HG03521 (cell line): Measurements from ENCODE around the gene B3GLCT.
"Not testable (repeated sequence)": the region's sequence is repeated elsewhere in the genome, so short reads cannot be mapped to it uniquely, and the experiment has no call there.

Experiments
- ATAC-seq: cut with Tn5 transposase; IDR thresholded peaks from one replicate; pipeline ENCODE4 v1.9.1; 2021; ENCODE audit warnings: mild to moderate bottlenecking, moderate library complexity; ENCODE audit not compliant: unreplicated experiment

Gene B3GLCT

DNA sequence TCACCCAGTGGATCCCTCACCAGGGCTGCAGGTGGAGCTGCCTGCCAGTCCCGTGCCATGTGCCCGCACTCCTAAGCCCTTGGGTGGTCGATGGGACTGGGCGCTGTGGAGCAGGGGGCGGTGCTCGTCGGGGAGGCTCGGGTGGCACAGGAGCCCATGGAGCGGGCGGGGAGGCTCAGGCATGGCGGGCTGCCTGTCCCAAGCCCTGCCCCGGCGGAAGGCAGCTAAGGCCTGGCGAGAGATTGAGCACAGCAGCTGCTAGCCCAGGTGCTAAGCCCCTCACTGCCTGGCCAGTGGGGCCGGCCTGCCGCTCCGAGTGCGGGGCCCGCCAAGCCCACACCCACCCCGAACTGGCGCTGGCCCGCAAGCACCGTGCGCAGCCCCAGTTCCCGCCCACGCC is 16.8 kb upstream of the B3GLCT start:
- ATAC-seq: no peak

DNA sequence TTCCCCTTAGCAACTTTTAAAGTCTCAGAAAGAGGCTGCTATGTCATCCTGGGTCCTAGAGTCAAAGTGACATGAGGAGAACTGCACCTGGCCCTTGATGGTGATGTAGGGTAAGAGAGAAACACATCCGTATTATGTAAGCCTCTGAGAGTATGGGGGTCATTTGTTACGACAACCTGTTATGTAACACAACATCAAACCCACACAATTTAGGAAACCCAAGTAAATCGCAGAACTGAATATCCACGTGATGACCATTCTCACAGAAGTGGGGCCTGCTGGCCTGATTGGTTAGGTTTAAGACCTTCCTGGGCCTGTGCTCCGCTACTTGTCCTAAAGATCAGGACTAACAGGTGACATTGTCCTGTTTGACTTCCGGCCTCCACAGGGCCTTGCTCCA is 15.3 kb upstream of the B3GLCT start:
- ATAC-seq: no peak

DNA sequence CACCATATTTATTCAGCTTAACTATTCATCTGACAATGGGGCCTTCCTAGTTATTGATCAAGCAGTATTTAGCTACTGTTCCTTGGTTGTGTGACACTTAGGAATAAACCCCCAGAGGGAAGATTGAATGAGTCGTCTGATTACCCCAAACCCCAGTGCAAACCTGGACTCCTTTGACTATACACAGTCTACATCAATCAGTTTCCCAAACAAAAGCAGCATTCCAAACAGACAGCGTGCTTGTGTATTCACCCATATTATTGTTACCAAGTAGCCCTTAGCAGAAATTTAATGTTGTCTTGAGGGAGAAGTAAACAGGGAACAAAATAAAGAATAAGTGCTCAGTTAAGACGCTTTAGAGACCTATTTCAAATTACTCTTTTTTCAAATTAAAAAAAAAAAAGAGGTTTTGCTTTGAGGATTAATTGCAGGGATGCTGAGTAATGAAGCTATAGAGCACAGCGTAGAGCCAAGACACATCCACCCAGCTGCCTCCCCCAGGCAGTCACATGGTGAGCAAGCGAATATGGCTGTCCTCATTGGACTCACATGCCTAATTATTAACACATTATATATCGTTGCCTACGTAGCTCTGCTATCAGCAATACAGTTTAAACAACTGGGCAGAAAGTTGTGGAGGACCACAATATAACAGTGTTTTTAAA is 14.7 kb upstream of the B3GLCT start:
- ATAC-seq: no peak

DNA sequence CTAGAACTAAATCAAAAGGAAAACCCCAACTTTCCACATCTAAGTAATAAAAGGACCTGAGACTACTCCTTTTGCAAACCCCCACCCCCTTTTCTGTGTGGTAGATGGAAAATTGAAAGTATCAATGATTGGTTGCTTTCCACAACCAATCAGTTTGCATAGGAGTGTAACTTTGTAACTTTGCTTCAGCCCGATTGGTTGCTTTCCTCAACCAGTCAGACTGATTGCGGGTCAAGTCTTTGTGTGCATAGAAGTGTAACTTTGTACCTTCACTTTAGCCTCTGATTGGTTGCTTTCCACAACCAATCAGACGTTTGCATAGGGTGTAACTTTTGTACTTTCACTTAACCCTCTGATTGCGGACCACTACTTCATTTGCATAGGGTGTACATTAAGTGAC is 8.0 kb upstream of the B3GLCT start:
- no peak for ATAC-seq

DNA sequence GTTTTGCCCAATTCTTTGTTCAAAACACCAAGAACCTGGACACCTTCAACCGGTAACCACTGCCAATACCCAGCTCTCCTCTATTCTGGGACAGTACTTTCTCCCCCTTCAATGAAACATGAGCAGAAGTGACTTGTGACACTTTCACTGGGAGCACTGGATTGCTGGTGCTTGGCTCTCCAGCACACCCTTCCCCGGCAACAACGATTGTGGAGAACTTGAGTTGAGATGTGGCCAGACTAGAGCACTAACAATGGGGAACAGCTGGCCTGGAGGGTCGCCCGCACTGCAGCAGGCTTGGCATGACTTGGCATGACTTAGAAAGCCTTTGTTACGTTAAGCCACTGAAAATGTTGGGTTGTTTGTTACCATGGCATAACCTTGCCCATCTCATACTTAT is 7.5 kb upstream of the B3GLCT start:
- no peak for ATAC-seq

DNA sequence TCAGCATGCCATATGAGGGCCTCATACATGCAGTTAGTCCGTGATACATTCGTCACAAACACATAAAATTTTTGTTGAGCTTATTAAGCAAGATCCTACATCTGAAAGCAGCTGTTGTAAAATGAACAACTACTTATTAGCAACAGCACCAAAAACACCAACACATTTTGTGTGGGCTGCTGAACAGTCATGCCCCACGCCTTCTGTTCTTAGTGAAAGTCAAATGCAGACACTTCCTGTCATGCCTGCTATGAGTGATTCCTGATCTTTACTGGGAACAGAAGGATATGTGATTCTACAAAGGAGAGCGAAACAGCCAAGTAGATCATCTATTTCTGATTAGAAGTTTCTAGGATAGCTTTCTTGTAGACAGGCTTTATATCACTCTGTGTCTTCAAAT is 4.2 kb upstream of the B3GLCT start:
- ATAC-seq: no peak

DNA sequence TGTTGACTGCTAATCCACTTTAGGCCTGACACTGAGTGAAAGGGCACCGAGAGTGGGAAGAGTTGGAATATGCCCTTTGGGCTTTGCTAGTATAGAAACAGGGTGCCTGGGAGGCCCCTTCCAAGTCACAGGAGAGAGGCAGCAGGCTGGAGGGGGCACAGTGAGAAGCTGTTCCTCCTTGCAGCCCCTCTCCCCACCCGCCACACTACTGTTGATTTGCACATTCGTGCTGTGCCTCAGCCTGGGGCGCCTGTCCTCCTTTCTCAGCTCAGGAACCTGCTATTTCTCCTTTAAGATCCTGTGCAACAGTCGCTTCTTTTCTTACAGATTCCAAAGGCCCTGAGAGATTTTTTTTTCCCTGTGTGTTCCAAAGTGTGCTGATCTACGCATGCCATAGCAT is 2.8 kb upstream of the B3GLCT start:
- no peak for ATAC-seq

DNA sequence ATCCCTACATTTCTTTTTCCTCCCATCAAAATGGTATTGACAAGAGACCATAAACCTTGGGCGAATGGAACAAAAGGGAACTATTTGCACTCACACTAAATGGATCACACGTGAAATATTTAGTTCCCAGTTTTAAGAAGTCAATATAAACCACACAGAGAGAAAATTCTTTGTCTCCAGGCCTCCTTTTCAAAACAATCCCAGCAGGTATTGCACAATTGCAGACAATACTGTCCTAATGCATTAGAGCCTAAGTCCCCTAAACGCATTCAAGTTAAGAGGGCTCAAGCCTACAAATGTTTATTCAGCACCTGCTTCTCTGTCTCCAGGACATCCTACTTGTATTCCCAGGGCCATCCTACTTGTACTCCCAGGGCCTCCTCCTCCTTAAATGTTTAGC is 1.3 kb upstream of the B3GLCT start:
- ATAC-seq: no peak

DNA sequence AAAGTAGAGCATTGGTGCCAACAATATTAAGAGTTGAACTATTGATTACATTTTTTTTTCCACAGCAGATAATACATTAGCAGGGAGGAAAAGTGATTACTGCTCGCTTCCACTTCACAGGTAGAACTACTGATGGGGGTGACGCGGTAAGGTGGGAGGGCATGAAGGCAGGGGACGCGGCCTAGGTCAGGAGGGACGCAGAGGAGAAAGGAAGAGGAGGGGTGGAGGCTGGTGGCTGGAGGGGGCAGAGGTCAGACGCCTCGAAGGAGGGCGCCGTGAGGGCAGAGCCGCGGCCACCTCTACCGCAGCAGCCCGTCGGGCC is 287 bp upstream of the B3GLCT start:
- no peak for ATAC-seq

DNA sequence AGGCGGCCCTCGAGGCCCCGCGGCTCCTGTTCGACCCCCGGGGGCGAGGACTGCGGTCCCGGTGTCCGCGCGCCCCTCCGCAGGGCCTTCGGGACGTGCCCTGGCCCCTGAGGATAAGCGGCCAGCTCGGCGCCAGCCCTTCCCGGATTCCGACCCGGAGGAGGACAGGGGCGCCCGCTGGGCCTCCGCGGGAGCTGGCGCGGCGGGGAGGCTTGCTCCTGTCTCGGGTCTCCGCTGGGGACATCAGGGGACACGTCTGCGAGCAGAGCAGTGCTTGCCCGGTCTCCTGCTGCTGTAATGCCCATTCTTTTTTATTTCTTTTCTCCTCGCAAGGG is 829 bp downstream of the B3GLCT start:
- peak; percentile 16 for ATAC-seq

DNA sequence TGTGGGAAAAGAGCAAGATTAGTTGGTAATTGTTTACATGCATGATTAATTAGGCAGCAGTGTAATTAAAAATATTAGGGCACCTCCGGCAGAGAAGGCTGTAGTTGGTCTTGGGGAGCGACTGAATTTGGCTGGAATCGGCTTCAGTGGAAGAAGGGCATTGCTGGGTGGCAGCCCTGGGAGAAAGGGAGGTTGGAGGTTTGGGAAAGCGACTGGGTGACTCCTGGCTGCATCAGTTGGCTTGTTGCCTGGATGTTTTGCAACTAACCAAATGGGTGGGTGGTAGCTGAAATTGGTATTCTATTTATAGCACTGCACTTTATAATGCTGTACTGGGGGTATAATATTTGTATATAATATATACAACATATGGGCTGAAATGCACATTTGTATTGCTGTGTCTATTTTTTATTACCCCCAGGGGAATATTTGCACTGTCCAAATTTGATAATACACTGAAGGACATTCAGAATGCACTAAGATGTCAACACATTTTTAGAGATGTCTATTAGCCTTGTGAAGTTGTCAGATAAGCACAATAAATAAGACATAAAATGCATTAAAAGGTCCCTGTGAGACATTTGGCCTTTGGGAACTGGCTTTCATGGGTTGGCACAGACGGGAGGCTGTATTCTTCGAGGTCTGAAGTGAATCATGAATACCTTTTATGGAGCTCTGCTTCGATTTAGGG is 1.7 kb downstream of the B3GLCT start:
- ATAC-seq: no peak

DNA sequence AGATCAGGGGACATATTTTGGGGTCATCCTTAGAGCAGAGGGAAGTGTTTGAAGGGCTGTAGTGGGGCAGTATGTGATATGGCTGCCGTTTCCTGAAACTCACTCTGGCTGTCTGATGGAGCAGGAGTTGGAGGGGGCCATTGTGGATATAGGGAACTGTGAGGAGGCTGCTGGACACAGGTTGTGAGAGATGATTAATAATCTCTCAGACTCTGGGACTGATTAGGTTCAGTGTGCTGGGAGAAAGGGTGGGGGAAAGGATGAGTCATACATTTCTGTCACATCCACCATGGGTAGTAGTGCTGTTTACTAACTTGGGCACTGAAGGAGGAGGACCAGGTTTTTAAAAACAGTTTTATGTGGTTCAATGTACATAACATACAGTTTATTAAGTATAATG is 4.8 kb downstream of the B3GLCT start:
- ATAC-seq: no peak

DNA sequence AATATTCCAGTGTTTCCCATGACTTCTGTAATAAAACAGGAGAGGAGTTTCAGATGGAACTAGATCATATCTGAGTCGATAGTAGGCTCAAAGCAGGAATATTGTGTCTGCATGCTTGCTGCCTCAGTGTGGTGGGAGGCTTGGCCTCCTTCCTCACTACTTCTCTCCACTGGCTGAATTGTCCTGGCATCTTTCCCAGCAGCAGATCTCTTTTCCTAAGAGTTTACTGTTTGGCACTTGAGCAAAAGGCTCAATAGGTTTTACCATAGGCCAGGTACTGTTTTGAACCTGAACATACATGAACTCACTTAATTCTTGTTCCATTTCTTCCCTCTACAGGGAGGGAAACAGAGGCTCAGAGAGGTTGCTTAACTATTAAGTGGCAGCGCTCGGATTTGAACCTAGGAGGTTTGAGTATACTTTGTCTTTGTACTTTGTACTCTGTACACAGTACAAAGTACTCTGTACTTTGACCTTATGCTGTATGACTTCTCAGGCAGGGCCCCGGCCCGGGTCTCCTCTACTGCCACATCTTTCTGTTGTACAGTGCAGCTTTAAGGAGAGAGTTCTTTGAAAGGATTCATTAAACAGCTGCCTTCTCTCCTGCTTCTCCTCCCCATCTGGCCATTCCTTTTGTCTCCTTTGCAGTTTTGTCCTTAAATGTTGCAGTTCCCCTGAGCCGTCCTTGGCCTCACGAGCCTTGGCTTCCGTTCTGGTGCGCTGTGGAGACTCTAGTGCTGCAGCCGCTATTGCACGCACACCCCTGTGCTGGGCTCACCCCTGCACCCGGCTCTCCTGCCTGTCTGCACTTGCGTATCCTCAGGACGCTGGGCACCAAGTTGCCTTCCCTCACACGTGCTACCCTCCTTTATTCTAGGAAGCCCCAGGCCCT is 8.1 kb downstream of the B3GLCT start:
- no peak for ATAC-seq

DNA sequence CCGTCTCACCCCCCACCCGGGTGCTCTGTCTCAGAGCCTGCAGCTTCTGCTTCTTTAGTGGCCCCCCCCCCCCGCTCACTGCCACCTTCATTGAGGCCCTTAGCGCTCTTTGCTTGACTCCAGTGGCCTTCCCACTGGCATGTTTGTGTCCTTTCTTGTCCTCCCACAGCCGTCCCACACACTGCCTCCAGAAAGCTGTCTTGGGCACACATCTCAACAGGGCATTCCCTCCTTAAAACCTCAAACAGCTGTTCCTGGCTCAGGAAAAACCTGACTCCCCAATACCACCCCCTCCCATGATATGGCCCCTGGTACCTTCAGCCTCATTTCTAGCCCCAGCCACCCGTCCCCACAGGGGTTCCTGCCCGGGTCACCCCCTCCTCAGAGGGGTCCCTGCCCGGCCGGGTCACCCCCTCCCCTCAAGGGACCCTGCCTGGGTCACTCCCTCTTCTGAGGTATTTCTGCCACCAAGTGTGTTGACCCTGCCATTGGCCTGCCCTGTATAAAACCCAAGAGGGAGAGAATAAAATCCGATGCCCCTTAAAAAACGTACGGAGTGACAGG is 8.9 kb downstream of the B3GLCT start:
- ATAC-seq: no peak

DNA sequence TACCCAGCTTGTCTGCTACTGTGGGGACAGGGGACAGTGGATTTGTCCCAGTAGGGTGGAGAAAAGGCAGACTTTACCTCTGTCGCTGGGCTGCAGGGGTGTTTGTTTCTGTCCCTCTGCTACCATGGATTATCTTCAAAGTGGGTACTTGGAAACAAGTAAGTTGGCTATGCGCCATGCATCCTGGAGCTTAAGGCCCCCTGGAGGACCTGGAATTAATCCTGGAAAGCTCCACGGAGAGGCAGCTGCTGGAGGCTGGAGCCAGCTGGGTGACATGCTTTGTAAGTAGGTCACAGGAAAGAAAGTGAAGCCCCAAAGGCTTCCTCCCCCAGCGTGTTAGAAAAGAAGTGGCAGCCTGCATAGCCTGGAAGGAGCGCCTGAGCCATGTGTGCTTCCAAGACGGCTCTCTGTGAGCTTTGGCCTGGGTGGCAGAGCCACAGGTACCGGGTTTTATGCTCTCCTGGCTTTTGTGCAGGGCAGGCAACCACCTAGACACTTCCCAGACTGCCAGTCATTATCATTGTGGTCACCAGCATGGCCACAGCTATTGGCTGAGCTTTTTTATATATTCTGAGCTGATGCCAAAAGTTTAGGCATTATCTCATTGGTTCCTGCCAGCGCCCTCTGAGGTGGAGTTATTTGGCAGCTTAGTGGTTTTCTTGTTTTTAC is 9.5 kb downstream of the B3GLCT start:
- no peak for ATAC-seq

DNA sequence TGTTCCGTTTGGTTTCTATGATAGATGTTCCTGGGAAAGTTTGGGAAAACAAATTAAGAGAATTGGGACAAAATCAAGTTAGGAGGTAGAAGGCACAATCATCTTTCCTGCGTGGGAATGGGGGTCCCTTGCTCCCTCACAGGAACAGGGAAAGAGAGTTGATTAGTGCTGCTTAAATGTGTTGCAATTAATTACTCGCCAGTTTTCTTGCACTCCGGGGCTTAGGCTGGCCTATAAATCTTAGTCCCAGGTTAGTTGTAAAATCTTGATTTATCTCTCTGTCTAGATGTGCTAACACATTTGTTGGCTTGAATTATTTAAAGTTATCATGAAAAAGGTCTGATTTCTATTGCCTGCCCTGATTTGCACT is 10.1 kb downstream of the B3GLCT start:
- no peak for ATAC-seq

DNA sequence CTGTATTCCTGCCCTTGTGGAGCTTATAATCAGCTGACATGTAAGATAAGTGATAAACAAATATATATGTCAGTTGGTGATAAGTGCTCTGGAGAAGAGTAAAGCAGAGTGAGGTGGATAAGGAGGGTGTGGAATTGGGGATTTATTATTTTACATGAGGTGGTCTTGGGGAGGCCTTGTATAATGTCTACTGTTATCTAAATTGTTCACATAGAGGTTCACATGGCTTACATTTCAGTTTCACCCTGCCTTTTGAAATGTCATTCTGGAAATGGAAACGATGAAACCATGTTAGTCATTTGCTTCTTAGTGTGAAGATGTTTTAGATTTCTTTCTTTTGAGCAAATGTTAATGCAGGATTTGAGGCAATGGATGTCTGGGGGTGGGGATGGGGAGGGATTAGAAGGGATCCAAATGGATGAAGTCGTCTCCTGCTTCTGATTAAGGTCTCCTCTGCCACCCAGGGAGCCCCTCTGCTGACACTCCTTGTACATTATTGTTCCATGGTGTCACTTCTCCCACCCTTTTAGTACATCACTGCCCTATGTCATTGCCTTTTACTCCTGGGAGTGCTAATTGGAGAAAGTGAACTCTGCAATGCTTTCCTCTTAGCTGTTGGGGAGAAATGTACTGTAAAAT is 14.0 kb downstream of the B3GLCT start:
- no peak for ATAC-seq

DNA sequence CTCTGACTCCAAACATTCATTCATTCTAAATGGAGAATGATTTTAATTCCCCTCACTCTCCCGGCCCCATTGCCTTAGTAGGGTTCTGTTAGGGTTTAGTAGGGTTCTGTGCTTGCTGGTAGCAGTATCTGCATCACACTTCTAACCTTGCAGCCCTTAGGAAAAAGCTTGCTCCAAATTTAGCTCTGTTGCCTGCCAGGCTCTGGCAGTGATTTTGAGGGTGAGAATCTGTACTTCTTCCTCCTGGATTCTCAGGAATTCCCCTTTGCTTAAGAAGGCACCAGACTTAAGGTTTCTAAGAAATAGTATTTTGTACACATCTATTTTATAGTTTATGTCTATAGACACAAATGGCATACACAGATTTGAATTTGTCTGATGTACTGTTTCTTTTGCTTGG is 14.7 kb downstream of the B3GLCT start:
- no peak for ATAC-seq

DNA sequence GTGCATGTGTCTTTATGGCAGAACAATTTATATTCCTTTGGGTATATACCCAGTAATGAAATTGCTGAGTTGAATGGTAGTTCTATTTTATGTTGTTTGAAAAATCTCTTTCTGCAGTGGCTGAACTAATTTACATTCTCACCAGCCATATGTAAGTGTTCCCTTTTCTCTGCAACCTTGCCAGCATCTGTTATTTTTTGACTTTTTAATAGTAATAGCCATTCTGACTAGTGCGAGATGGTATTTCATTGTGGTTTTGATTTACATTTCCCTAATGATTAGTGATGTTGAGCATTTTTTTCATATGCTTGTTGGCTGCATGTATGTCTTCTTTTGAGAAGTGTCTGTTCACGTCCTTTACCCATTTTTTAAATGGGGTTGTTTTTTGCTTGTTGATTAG is 17.1 kb downstream of the B3GLCT start:
- ATAC-seq: not testable (repeated sequence)

DNA sequence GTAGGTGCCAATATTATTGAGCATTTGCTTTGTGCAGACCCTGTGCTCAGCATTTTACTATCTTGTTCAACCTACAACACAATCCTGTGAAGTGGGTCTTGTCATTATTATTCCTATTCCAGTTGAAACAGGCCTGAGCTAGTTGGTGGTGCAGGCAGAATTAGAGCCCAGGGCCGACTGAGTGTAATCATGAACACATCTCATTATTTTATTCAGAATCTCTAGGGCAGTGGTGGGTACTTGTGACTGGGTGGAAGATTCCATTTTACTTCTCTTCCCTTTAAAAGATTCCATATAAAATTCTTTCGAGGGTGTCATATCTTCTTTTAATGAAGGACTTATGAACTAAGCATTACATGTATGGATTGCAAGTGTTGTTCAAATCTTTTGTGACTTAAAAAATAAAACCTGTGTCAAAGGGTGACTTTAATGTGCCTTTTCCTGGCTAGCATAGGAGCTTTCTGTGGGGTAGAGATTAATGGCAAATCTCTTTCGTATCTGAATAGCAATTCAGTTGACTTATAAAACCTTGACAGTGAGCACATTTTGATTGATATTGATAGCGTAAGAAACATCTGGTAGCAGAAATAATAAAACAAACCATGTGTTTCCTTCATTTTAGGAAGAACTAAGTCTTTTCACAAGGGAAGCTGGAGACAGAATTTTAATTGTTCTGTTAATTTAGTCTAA is 20.3 kb downstream of the B3GLCT start:
- no peak for ATAC-seq
